Mesenteric fat pad (tissue), 1 donor: ENCODE measurements around the gene UTP20. TPM values are rescaled to one million over a fixed set of nuclear protein-coding genes. Genes with fewer than 3 reads are reported as not detected.

Experiments
- DNase-seq: peaks from one replicate; pipeline ENCODE4 v3.0.0-alpha.2; 2020; ENCODE audit warnings: low spot score
- long read RNA-seq: library from polyadenylated mRNA; unstranded; transcript quantifications from one replicate; pipeline ENCODE4 v2.0.0, GENCODE V29; 2020
- total RNA-seq: library from RNA; stranded (reverse); fragmentation: NEBNext Ultra II Directional; extraction: Animal tissue kit (Norgen Biotek cat#: 25700); gene quantifications from one replicate; pipeline ENCODE4 v1.2.1, GENCODE V29; 2021
- donor health status: DM: yes; HTN: yes; CAD: no.

The UTP20 gene
- 18.3 TPM for total RNA-seq
- long read RNA-seq, partial matches to known transcripts = 4 of 6 reads
- long read RNA-seq, other reads (novel, unspliced or antisense) = 1 of 6 reads

DNA sequence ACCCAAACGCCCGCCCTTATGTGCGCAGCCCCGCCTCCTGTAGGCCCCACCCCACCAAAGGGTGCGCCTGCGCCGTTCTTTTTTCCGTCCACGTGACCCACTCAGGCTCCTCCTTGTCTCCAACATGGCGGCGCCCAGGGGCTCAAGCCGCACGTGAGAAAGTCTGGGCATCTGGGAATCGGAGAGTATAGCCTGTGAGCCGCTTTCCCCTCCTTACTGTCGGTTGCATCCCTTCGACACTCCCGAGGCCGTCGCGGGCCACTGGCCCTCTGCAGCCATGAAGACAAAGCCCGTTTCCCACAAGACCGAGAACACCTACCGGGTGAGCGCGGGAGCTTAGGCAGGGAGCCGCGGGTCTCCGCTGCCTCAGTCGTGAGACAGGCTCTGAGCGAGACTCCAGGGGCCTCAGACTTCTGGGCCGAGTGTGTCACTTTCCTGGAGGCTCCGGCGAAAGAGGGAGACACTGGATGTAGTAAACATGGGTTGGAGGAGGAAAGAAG lies at the start of gene UTP20:
TSS of gene UTP20 (plus strand) at position 100 of the 500 bp plus-strand sequence. CDS start at position 278, 178 bp downstream.
- DNase-seq = peak; percentile 96

DNA sequence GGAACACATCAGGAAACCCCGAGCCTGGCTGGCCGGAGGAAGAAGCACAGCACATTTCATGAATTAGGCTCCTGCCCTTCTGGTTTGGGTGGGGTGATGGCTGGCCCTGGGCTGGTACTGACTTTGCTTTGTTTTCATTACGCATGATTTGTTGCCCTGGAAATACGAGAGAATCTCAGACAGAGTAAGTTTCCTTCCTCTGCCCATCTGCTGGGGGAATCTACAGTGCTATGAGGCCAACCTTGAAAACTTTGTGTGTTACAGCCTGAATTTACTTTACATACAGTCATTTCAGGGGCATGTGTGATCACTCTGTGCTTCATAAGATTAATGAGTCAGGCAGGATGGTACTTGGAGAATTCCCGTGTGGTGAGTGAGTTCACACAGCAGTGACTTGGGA lies 49.4 kb upstream of the UTP20 start:
- no peak for DNase-seq

DNA sequence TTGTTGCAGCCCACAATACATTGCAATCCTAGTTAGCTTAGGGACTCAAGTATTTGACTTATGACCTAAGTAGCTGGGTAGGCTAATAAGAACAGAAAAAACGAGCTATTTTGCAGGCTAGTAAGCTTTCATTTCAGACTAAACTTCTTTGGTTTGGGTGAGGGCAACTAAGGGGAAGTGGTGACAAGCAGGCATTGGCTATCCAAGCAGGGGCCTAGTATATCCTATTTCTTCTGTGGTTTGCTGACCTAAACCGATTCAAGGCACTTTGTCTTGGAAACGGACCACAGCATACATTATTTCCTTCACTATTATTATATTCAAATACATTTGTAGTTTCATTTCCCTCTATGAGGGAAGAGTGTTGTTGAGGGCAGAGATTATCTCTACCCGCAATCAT lies 48.3 kb upstream of the UTP20 start:
- no peak for DNase-seq

DNA sequence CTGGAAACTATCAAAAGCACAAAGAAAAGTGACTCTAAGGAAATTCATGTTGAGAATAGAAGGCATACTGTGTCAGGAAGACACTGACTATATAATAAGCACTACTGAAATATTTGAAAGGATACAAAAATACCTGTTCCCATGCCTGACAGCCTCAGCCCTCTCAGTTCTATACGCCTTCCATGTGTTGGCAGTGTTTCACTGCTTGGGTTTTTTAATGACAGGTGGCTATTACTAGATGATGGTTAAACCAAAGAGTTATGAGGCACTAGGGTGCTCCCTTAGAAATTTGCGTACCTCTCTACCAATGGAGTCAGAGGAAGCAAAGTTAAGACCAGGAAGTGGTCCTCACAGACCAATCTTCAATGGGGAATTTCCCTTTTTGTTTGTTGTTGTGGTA lies 44.2 kb upstream of the UTP20 start:
- no peak for DNase-seq

DNA sequence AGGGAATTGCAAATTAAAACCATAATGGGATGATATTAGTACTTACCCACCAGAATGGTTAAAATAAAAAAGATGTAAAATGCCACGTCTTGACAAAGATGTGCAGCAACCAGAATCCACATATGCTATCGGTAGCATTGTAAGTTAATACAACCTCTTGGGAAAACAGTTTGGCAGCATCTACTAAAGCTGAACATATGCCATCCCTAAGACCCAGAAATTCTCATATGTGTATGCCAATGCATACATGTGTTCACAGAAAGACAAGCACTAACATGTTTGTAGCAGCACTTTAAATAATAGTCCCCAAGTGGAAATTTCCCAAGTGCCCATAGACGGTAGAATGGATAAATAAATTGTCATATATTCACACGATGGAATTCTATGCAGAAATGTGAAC lies 41.6 kb upstream of the UTP20 start:
- no peak for DNase-seq

DNA sequence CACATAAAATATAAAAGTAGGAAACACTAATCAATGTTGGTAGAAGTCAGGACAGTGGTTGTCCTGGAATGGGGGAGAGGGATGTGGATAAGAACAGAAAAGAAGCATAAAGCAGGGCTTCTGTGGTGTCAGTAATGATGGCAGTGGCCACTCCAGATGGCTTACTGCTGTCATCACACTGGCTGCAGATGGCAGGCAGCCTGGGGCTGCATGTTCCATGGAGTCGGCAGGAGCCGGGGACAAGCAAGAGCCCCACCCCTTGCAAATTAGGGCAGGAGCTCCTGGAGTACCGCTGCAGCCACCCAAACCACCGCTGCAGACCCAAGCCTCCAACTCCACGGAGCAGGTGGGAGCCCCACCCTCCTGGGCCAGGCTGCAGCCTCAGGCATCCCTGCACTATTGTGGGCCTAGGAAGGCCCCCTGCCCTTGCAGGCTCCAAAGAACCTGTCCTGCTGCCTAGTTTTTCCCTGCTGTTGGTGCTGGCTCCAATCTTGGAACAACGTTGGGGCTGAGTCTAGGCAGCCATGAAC lies 41.0 kb upstream of the UTP20 start:
- no peak for DNase-seq

DNA sequence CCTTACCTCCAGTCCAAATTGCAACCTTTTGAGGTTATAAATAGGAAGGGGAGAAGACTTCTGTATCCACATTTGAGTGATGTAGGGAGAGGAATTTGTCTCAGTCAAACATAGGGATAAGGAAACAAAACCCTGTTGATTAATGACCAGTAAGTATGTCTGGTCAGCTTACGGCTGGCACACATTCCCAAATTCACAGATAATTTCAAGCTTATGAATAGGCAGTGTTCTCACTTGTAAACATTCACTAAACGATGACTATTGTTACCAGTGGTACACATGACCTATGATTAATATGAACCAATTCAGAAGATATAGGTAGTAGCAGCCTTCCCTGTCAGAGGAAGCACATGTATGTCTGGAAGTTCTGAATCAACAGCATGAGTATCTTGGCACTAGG lies 36.8 kb upstream of the UTP20 start:
- DNase-seq = no peak

DNA sequence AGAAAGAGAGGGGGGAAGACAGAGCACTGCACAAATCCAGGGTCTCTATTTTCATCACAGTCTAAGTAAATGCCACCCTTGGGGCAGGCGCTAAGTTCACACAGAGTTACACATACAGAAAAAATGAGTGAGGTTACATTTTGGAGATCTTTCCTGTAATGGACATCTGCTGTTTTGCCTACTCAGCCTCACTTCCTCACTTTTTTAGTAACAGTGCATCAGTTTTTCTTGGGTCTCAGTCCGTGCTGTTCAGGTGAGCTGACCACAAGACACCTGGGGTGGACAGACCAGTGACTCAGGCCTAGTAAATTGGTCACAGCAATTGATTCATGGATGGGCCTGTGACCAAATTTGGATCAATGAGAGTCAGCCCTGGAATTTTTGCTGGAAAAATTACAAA lies 36.3 kb upstream of the UTP20 start:
- no peak for DNase-seq

DNA sequence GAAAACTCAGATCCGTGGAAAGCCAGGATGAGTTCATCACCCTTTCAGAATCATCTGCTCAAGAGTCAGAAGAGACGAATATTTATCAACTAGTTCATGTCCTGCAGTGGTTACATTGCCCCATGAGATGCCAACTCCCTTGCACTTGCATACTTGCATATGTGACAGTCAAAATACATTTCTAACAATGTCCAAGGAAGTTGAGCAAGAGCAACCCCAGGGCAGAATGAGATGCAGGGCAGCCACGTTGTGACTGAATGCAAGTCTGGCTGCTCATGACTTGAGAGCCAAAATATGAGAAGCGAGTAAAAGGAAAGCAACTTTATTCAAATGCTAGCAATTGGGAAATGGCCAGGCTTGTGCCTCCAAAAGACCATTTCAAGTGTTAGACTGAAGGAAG lies 23.6 kb upstream of the UTP20 start:
- DNase-seq = no peak

DNA sequence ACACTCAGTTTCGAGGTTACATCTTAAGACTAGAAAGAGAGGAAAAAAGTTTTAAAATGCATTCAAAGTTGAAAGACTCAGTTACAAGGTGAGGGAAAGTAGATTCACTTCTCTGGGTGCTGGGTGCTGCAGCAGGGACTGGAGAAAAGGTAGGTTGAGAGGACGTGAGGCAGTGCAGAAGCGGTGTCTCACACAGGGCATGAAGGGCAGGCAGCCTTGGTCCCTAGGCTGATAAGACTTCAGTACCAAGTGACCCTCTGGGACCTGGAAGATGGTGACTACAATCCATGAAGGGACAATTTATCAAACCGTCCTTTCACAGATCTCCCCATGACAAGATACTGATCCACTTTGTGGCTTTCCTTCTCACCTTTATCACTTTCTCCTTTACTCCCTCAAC lies 22.5 kb upstream of the UTP20 start:
- no peak for DNase-seq

DNA sequence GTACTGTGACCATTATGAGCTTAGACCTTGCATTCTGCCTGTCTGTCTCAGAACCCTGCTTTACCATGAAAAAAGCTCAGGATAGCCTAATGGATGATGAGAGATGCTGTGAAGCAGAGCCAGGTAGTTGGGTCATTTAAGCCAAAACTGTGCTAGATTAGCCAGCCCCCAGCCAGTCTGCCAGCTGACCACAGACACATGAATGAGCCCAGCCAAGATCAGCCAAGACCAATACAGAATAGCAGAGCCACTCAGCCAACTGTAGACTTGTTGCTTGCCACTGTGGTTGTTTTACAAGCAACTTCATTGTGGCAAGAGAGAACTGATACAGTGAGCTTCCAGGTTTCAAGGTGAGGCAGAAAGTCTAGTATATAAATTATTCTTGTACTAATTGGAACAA lies 12.8 kb upstream of the UTP20 start:
- no peak for DNase-seq

DNA sequence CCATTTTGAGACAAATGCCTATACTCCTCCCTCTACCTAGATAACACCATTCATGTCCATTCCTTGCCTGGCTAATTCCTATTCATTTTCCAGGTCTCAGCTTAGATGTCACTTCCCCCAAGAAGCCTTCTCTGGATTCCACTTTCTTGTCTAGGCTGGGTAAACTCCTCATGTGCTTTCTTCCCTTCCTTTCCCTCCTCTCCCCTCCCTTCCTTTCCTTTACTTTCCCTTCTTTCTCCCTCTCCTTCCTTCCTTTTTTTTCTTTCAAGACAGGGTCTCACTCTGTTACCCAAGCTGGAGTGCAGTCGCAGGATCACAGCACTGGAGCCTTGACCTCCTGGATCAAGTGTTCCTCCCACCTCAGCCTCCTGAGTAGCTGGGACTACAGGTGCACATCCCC lies 3.5 kb upstream of the UTP20 start:
- DNase-seq = no peak

DNA sequence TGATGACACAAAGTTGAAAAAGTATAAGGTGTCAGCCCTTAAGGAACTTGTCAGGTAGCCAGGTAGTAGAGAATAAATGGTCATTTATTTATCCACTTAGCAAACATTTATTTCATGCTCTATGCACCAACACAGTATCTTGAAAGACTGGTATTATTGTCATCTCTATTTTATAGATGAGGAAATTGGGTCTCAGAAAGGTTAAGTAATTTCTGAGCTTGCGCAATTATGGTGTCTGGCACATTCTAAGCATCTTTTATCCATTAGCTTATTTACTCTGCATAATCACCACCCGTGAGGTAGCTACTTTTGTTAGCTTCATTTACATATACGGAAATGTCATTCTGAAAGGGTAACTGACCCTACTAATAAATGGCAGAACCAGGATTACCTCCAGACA lies 2.5 kb upstream of the UTP20 start:
- no peak for DNase-seq

DNA sequence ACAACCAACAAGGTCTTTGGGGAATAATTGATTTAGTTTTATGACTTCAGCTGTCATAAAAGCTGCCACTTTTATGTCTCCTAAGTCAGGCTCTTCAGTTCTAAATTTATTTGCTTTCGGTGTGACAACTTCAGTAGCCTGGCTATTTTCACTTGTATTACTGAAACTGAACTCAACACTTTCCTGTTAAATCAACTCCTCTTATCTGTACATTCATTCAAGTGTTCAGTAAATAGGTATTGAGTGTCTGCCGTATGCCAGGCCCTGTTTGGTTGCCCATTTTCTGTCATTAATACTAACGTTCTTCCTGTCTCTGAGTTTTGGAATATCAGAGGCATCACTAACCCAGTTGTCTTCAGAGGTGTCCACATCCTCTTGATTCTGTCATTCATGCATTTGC lies 7.5 kb downstream of the UTP20 start:
- DNase-seq = no peak

DNA sequence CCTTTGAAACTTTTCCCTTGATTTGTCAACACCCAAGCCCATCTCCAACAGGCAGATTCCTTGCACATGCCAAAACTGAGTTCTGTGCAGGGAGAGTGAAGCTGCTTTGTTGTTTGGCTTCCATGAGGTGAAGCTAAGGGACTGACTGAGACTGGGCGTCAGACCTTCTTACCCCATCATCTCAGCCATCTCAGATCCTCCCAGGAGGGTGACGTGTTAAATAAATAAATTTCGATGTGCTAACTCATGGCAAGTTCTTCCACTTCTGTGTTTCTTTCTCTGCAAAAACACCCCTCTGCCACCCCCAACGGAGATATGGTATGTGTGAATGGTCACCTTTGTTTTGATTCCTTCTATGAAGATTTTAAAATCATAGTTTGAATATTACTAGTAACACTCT lies 17.8 kb downstream of the UTP20 start:
- no peak for DNase-seq

DNA sequence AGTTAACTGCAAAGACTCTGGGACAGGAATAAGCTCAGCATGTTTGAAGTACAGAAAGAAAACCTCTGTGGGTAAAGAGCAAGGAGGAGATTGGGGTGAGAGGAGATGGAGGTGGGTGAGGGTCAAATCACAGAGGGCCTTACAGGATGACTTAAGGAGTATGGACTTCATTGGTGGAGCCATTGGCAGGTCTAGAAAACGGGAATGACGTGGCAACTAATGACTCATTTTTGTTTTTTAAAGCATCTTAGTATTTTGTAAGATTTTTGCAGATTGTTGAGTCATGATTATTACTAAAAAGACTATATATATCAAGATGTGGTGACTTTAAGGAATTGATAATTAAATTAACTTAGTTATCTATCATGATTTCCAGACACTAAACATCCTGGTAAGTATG lies 18.5 kb downstream of the UTP20 start:
- no peak for DNase-seq

DNA sequence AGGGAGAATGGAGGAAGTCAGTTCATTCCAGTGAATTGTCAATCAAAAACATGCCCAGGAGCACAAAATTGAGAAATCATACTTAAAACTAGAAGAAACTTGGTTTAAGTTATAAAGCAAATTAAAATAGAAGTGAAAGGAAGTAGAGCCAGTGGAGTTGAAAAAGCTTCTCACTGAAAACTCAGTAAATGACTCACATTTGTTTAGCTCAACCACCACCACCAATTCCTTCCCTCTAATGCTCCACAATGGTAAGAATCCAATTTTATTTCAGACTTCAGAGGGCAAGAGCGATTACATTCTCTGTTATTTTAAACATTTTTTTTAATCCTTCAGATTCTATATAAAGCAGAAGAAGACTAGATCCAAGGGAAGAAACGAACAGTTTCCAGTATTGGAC lies 19.4 kb downstream of the UTP20 start:
- no peak for DNase-seq

DNA sequence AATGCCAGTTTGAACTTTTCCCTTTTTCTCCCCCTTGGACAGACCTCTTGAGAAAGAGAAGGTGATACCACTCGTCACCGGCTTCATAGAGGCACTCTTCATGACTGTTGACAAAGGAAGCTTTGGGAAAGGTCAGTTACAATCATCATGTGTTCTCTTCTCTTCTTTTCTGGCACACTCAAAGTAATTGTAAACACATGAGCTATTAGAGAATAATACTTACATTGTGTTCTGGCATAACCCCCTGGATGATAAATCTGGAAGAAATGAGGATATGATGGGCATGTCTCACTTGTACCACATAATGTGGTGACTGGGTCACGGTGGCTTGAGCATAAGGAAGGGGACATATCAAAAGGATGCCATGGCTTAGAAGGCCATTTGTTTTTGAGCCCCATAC lies 20.0 kb downstream of the UTP20 start:
- DNase-seq = no peak

DNA sequence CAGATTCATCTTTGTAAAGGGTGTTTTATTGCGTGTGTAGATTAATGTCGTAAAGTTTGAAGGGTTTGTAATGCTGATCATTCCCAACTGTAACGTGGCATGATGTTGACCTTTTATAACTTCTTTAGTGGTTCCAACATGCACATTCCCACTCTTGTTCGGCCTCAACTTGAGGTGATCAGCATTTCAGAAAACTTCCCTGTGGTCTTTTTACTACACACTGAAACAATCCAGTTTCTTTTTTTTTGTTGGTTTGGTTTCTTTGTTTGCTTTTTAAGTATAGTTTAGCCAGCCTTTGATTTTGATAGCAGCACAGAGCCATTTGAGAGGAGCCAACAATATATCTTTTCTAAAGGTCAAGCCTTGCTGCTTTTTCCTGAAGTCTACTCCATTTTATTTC lies 22.8 kb downstream of the UTP20 start:
- no peak for DNase-seq

DNA sequence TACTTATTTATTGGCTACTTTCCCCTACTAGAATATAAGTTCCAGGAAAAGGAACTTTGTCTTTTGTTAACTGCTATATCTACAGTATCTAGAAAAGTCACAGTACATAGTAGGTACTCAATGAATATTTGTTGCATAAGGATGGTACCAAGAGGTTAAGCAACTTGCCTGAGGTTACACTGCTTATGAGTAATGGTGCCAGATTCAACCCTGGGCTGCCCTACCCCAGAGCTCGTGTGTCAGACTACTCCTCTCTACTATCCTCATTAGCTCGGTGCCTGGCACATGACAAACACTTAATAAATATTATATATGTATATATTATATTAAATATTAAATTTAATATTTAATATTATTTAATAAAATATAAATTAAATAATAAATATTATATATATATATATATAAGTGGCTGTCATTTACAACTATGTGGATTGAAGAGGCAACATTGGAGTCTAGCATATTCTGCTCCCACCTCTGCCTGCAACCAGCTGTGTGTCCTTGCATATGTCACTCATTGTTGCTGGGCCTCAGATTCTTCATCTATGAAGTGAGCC lies 25.4 kb downstream of the UTP20 start:
- DNase-seq = no peak

DNA sequence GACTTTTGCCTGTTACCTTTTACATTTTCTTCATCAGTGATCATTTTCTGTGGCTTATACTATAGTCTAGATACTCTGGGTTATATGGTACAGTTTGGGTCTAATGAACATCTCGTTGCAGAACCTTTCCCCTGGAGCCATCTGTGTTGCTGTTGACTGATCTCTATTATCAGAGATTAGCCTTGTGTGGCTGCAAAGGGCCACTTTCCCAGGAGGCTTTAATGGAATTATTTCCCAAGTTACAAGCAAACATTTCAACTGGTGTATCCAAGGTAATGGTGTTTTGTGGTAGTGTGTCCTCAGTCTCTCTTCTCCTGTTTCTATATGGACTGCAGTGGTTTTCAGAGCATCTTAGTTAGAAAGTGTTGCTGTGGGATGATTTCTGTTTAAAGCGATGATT lies 25.9 kb downstream of the UTP20 start:
- DNase-seq = no peak

DNA sequence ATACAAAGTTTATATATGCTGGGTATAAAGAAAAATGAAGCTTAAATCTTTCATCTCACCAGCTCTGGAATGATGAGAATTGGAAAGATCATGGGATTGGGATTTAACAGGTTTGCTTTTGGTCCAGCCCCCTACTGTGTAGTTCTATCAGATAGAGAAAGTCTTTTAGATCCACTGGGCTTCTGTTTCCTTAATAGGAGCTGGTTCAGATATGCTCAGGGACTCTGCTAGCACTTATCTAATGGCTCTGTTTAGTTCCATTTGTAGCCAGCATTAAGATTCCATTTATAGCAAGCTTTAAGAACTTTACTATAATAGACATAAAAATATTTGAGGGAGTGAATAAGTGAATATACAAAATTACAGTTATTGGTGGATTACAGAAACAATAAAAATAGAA lies 42.6 kb downstream of the UTP20 start:
- no peak for DNase-seq

DNA sequence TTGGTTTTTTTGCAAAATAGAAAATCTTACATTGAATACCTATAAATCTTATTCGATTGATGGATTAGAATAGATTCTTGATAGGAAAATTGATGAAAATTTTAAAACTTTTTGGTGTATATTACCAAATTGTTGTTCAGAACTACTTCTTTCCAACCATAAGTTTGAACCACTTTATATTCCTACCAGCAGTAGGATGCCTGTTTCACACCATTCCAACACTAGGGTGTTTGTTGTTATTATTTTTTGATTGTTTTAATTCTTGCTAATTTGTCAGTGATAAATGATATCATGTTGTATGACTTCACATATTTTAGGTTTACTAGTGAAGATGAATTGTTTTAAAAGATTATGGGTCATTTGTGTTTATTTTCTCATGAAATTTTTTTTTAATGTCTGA lies 43.4 kb downstream of the UTP20 start:
- DNase-seq = no peak

DNA sequence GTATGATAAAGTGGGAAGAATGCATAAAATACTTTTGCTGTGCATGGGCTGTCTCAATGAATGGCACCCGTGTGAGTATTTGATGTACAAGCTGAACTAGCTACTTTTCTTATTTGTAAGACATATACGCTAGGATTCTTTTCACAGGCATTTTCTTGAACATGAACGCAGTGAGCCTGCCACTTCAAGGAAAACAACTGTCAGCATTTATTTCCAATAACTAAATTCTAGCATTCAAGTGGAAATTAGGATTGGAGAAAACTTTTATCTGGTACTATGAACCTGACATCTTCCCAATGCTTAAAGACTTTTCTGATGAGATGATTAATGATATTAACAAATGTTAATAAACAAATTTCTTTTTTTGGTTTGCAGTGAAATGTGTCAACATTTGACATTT lies 45.7 kb downstream of the UTP20 start:
- no peak for DNase-seq
